Loucy (cell line): ENCODE measurements around the gene CDC42BPA.

ENCODE experiments used
- H2AFZ ChIP-seq: fragments of 200-600 bp; sonication (generic); 2 replicates; pipeline ENCODE4 v1.6.0; 2016; ENCODE audit warnings: antibody characterized with exemption, mild to moderate bottlenecking, low read length, moderate library complexity
- H3F3A ChIP-seq: fragments of 200-600 bp; 2 replicates; pipeline ENCODE4 v1.6.0; 2016; ENCODE audit warnings: antibody characterized with exemption, low read depth, mild to moderate bottlenecking
- H3K27me3 ChIP-seq: fragments of 200-600 bp; sonication (generic); 2 replicates; pipeline ENCODE4 v1.6.1; 2014; ENCODE audit warnings: low read length, mild to moderate bottlenecking; ENCODE audit not compliant: insufficient read depth, poor library complexity, severe bottlenecking
- H3K36me3 ChIP-seq: fragments of 200-600 bp; sonication (generic); 2 replicates; pipeline ENCODE4 v1.6.1; 2016; ENCODE audit warnings: low read length; ENCODE audit not compliant: insufficient read depth
- H3K4me1 ChIP-seq: fragments of 200-600 bp; sonication (generic); 2 replicates; pipeline ENCODE4 v1.5.1; 2014; ENCODE audit warnings: low read length, mild to moderate bottlenecking; ENCODE audit not compliant: insufficient read depth, poor library complexity, severe bottlenecking
- H3K4me2 ChIP-seq: fragments of 200-600 bp; sonication (generic); 2 replicates; pipeline ENCODE4 v1.6.0; 2014; ENCODE audit warnings: antibody characterized with exemption, low read length, low read depth, mild to moderate bottlenecking; ENCODE audit not compliant: poor library complexity, severe bottlenecking
- H3K4me3 ChIP-seq: fragments of 200-600 bp; sonication (generic); 2 replicates; pipeline ENCODE4 v1.5.1; 2014; ENCODE audit warnings: low read length, mild to moderate bottlenecking, mixed read lengths; ENCODE audit not compliant: poor library complexity, severe bottlenecking
- H3K79me2 ChIP-seq: fragments of 200-600 bp; sonication (generic); 2 replicates; pipeline ENCODE4 v1.6.1; 2014; ENCODE audit warnings: low read length; ENCODE audit not compliant: insufficient read depth
- H3K9ac ChIP-seq: fragments of 200-600 bp; sonication (generic); 2 replicates; pipeline ENCODE4 v1.6.0; 2014; ENCODE audit warnings: mild to moderate bottlenecking, low read depth, low read length, moderate library complexity; ENCODE audit not compliant: poor library complexity, severe bottlenecking
- H3K9me2 ChIP-seq: fragments of 200-600 bp; sonication (generic); replicated peaks from 2 replicates; pipeline ENCODE4 v1.6.1; 2016; ENCODE audit warnings: low read depth, low read length, mixed read lengths
- H3K9me3 ChIP-seq: fragments of 200-600 bp; sonication (generic); 2 replicates; pipeline ENCODE4 v1.6.1; 2014; ENCODE audit warnings: mild to moderate bottlenecking, antibody characterized with exemption, low read length, low read depth; ENCODE audit not compliant: insufficient read depth
- H4K20me1 ChIP-seq: fragments of 200-600 bp; sonication (generic); 2 replicates; pipeline ENCODE4 v1.6.0; 2014; ENCODE audit warnings: antibody characterized with exemption, low read length, mild to moderate bottlenecking; ENCODE audit not compliant: insufficient read depth, poor library complexity, severe bottlenecking
- EZH2phosphoT487 ChIP-seq: fragments of 200-600 bp; IDR thresholded peaks from 2 replicates; pipeline ENCODE4 v1.6.1; 2018; ENCODE audit warnings: antibody characterized with exemption, mild to moderate bottlenecking, moderate library complexity, borderline replicate concordance
- TF ChIP-seq, protein P1 (sequence below): fragments of 200-600 bp; sonication (generic); conservative IDR thresholded peaks from 2 replicates; pipeline ENCODE4 v1.5.1; 2014; ENCODE audit warnings: mild to moderate bottlenecking, antibody characterized with exemption, low read length

CDC42BPA gene

DNA sequence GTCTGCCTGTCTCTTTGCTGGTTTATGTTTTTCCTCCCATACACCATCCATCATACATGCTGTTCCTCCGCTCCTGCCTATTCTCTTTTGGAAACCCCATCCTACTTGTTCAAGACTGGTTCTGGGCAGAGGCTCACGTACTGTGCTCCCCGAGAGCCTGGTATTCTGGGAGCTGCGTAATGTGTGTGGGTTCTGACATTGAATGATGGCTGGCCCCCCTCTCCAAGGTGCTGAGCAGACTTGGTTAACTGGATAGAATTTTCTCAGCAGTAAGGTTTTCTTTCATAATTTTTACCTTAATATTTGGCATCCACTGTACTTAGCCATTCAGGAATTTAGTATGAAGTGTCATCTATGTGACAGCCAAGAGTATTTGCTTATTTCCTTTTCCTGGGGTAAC is 351.6 kb downstream of the CDC42BPA start:
- Histone ChIP-seq H3K4me2 (no peak overlapping the region), H2AFZ (no peak overlapping the region), H3K9ac (no peak overlapping the region), H3F3A (no peaks in the 10 kb centered on the region), H3K27me3 (no peaks in the 10 kb centered on the region), H3K4me1 (peaks cover 1% of the 10 kb centered on the region), H3K9me3 (peaks cover 6% of the 10 kb centered on the region; the same call in 1 of the 2 replicates), H3K4me3 (no peak overlapping the region), H3K79me2 (no peaks in the 10 kb centered on the region), H3K36me3 (peaks cover 37% of the 10 kb centered on the region; the same call in 1 of the 2 replicates), H3K9me2 (no peaks in the 10 kb centered on the region), H4K20me1 (no peaks in the 10 kb centered on the region)
- TF ChIP-seq, protein P1, sequence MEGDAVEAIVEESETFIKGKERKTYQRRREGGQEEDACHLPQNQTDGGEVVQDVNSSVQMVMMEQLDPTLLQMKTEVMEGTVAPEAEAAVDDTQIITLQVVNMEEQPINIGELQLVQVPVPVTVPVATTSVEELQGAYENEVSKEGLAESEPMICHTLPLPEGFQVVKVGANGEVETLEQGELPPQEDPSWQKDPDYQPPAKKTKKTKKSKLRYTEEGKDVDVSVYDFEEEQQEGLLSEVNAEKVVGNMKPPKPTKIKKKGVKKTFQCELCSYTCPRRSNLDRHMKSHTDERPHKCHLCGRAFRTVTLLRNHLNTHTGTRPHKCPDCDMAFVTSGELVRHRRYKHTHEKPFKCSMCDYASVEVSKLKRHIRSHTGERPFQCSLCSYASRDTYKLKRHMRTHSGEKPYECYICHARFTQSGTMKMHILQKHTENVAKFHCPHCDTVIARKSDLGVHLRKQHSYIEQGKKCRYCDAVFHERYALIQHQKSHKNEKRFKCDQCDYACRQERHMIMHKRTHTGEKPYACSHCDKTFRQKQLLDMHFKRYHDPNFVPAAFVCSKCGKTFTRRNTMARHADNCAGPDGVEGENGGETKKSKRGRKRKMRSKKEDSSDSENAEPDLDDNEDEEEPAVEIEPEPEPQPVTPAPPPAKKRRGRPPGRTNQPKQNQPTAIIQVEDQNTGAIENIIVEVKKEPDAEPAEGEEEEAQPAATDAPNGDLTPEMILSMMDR: no peak
- TF ChIP-seq EZH2phosphoT487: no peak

DNA sequence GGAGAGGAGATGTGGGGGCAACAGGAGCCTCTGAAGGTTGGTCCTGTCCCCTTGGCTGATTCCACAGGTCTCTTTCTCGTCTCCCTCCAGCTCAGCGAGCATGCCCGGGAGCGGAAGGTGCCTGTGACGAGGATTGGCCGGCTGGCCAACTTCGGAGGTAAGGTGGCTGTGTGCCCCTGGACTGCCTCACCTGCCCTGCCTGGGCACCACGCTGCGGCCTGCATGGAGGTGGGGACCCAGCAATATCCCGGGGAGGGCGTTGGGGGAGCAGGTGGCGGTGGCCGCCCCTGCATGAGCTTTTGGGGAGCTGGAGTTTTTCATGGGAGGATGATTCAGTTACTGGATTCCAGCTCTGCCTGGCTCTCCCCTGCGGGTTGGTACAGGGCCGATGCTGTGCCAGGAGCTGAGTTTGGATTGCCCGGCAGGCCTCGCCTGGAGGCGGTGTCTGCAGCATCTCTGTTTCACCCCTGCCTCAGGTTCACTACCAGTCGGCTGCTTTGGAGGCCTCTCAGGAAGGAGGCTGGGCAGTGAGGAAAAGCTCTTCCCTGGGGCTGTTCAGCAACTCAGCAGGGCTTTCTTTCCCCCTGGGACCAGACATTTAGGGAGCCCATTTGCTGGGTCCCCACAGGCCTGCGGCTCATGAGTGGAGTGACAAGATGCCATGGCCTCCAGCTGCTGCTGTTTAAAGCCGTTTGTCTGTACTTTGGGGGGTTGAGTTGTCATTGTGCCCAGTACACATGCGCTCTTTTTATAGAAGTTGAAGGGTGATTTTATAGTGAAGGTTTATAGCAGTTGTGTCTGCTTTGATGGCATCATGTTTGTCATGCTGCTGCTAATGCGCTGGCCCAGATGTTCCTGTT is 352.5 kb downstream of the CDC42BPA start:
- Histone ChIP-seq H3K79me2 (no peaks in the 10 kb centered on the region; the same call in 1 of the 2 replicates), H3K36me3 (peaks cover 37% of the 10 kb centered on the region; the same call in 1 of the 2 replicates), H3K9me2 (no peaks in the 10 kb centered on the region), H3K9ac (no peak overlapping the region), H3K4me1 (no peaks in the 10 kb centered on the region), H3K9me3 (peaks cover 6% of the 10 kb centered on the region; the same call in 1 of the 2 replicates), H3K4me3 (no peak overlapping the region), H4K20me1 (no peaks in the 10 kb centered on the region), H3K4me2 (no peak overlapping the region), H3F3A (no peaks in the 10 kb centered on the region), H3K27me3 (no peaks in the 10 kb centered on the region), H2AFZ (no peak overlapping the region)
- TF ChIP-seq, protein P1: no peak
- TF ChIP-seq EZH2phosphoT487: no peak

DNA sequence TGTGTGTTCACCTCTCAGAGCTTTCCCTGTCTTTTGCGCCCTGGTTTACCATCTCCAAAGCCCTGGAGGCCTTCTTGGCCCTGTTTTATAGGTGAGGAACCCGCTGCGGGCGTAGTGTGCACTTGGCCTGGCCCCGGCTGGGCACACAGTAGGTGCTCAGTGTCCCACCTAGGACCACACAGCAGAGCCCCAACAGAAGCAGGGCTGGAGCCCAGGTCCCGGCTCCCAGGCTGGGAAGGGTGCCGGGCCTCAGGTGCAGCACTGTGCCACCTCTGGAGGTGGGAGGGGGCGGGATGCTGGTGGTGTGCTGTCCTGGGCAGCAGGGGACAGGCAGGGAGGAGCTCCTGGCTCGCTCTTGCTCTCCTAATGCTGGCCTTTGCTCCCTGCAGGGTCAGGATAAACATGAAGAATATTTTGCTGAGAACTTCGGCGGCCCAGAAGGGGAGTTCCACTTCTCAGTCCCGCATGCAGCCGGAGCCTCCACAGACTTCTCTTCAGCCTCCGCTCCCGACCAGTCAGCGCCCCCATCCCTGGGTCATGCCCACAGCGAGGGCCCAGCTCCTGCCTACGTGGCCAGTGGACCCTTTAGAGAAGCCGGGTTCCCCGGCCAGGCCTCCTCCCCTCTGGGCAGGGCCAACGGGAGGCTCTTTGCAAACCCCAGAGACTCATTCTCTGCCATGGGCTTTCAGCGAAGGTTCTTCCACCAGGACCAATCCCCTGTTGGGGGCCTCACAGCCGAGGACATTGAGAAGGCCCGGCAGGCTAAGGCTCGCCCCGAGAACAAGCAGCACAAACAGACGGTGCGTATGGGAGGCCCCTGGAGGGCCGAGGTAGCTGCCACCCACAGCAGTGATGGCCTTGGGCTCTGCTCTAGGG is 353.4 kb downstream of the CDC42BPA start:
- Histone ChIP-seq H3K4me2 (no peak overlapping the region), H3K27me3 (no peaks in the 10 kb centered on the region)

More for the DNA sequence above, 353.4 kb downstream of the CDC42BPA start:
- no peak overlapping the region for H3K4me3 ChIP-seq
- H3K9me2 ChIP-seq: no peaks in the 10 kb centered on the region
- no peaks in the 10 kb centered on the region for H4K20me1 ChIP-seq
- no peaks in the 10 kb centered on the region for H3F3A ChIP-seq
- no peak for TF ChIP-seq EZH2phosphoT487
- TF ChIP-seq, protein P1: no peak
- H3K36me3 ChIP-seq: peaks cover 29% of the 10 kb centered on the region; the same call in 1 of the 2 replicates
- no peak overlapping the region for H3K9ac ChIP-seq
- H3K9me3 ChIP-seq: no peaks in the 10 kb centered on the region
- H2AFZ ChIP-seq: no peak overlapping the region
- H3K79me2 ChIP-seq: peaks cover 8% of the 10 kb centered on the region; the same call in 1 of the 2 replicates
- no peaks in the 10 kb centered on the region for H3K4me1 ChIP-seq
